Endothelial cell of umbilical vein (primary cell): Measurements from ENCODE around the gene PLEKHA8.

ENCODE experiments used
- EZH2 ChIP-seq: IDR thresholded peaks from 2 replicates; pipeline ENCODE4 v1.6.1; 2012; ENCODE audit warnings: borderline replicate concordance, low read depth, mild to moderate bottlenecking, moderate library complexity, low read length, inconsistent platforms; ENCODE audit not compliant: severe bottlenecking
- FOS ChIP-seq: IDR thresholded peaks from 2 replicates; pipeline ENCODE4 v1.6.1; 2011; ENCODE audit warnings: mild to moderate bottlenecking, low read length, moderate library complexity, borderline replicate concordance; ENCODE audit not compliant: insufficient read depth
- JUN ChIP-seq: IDR thresholded peaks from 2 replicates; pipeline ENCODE4 v1.6.1; 2011; ENCODE audit warnings: borderline replicate concordance, low read depth; ENCODE audit not compliant: insufficient read length, insufficient read depth
- MYC ChIP-seq: IDR thresholded peaks from one replicate; pipeline ENCODE4 v1.6.1; 2011; ENCODE audit warnings: mild to moderate bottlenecking, low read depth, low read length
- POLR2A ChIP-seq: IDR thresholded peaks from 2 replicates; pipeline ENCODE4 v1.6.1; 2012; ENCODE audit warnings: low read depth, mild to moderate bottlenecking, control low read depth, low read length
- POLR2AphosphoS5 ChIP-seq: IDR thresholded peaks from 2 replicates; pipeline ENCODE4 v1.6.1; 2012; ENCODE audit warnings: low read depth, mild to moderate bottlenecking, control low read depth, low read length, moderate library complexity; ENCODE audit not compliant: insufficient read depth
- TF ChIP-seq, protein P1 (sequence below), 2 donors: IDR thresholded peaks; 1 replicate in 1 of 2; 2 replicates in 1 of 2; pipeline ENCODE4 v1.5.1; 2011; ENCODE audit warnings: low read length in 2 of 2, mild to moderate bottlenecking in 2 of 2, moderate library complexity in 2 of 2, control low read depth in 1 of 2, inconsistent platforms in 1 of 2, low read depth in 1 of 2; ENCODE audit not compliant: insufficient read depth in 1 of 2; ENCODE audit errors: extremely low read depth in 1 of 2
- TF ChIP-seq, protein P2 (sequence below): IDR thresholded peaks from 2 replicates; pipeline ENCODE4 v1.6.1; 2011; ENCODE audit not compliant: insufficient read depth, insufficient read length

DNA sequence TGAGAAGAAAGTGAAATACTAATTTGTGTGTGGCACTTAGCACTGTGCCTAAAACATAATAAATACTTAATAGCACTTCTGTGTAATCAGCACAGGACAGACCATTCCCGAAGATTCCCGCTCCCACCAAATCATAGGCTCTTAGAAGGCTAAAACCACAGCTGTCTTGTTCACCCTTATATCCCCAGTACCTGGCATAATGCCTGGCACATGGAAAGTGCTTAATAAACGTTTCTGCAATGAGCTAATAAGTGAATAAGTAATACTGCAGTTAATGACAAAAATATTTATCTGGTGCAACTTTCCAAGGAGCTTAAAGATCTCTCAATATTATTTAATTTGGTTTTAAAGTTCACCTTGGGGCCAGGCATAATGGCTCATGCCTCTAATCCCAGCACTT, 149.8 kb downstream of the PLEKHA8 start:
- TF ChIP-seq, protein P1, sequence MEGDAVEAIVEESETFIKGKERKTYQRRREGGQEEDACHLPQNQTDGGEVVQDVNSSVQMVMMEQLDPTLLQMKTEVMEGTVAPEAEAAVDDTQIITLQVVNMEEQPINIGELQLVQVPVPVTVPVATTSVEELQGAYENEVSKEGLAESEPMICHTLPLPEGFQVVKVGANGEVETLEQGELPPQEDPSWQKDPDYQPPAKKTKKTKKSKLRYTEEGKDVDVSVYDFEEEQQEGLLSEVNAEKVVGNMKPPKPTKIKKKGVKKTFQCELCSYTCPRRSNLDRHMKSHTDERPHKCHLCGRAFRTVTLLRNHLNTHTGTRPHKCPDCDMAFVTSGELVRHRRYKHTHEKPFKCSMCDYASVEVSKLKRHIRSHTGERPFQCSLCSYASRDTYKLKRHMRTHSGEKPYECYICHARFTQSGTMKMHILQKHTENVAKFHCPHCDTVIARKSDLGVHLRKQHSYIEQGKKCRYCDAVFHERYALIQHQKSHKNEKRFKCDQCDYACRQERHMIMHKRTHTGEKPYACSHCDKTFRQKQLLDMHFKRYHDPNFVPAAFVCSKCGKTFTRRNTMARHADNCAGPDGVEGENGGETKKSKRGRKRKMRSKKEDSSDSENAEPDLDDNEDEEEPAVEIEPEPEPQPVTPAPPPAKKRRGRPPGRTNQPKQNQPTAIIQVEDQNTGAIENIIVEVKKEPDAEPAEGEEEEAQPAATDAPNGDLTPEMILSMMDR (IDR thresholded peaks at IDR 0.05; ENCODE audit: extremely low read depth in 1 of 2, insufficient read depth in 1 of 2, low read depth in 1 of 2, low read length in 2 of 2) = no peak
- TF ChIP-seq FOS = no peak
- TF ChIP-seq EZH2 = no peak
- no peak for TF ChIP-seq POLR2A
- no peak for TF ChIP-seq POLR2AphosphoS5
- no peak for TF ChIP-seq MYC
- no peak for TF ChIP-seq JUN
- TF ChIP-seq, protein P2, sequence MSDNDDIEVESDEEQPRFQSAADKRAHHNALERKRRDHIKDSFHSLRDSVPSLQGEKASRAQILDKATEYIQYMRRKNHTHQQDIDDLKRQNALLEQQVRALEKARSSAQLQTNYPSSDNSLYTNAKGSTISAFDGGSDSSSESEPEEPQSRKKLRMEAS = no peak
